SW480 (cell line): ENCODE results near the gene USHBP1.
"Not testable (repeated sequence)": the region's sequence is repeated elsewhere in the genome, so short reads cannot be mapped to it uniquely, and the experiment has no call there.

ENCODE experiments used
- DNase-seq: peaks from one replicate; pipeline ENCODE4 v3.0.0-alpha.2; 2016; ENCODE audit warnings: low spot score

The USHBP1 gene

GRCh38 chr19:17294051-17294891 is 29.7 kb upstream of the USHBP1 start:
- DNase-seq: peak; percentile 31

- no peak for DNase-seq
Measured at GRCh38 chr19:17293605-17294004, 29.1 kb upstream of the USHBP1 start.

- peak; percentile 92 for DNase-seq
Measured at GRCh38 chr19:17292301-17293074, 27.9 kb upstream of the USHBP1 start.

- peak; percentile 36 for DNase-seq
Measured at GRCh38 chr19:17289489-17289888, 24.9 kb upstream of the USHBP1 start.

- no peak for DNase-seq
Measured at GRCh38 chr19:17286752-17287151, 22.2 kb upstream of the USHBP1 start.

GRCh38 chr19:17286263-17286662 is 21.7 kb upstream of the USHBP1 start:
- DNase-seq: no peak

GRCh38 chr19:17285415-17286135 is 21.0 kb upstream of the USHBP1 start:
- DNase-seq: no peak

GRCh38 chr19:17283504-17283996 is 19.0 kb upstream of the USHBP1 start:
- no peak for DNase-seq

GRCh38 chr19:17282488-17283125 is 18.1 kb upstream of the USHBP1 start:
- DNase-seq: peak; percentile 79

- DNase-seq: no peak
Measured at GRCh38 chr19:17281391-17282304, 17.1 kb upstream of the USHBP1 start, which contains the start of gene ANKLE1. TSS of gene ANKLE1 (plus strand) at chr19:17281901. CDS start at chr19:17281921, 20 bp downstream.

- DNase-seq: no peak
Measured at GRCh38 chr19:17279436-17279835, 14.9 kb upstream of the USHBP1 start.

- DNase-seq: no peak
Measured at GRCh38 chr19:17275441-17276175, 11.1 kb upstream of the USHBP1 start.

GRCh38 chr19:17274892-17275291 is 10.3 kb upstream of the USHBP1 start:
- not testable (repeated sequence) for DNase-seq

GRCh38 chr19:17268754-17269153 is 4.2 kb upstream of the USHBP1 start:
- no peak for DNase-seq

- DNase-seq: peak; percentile 99
Measured at GRCh38 chr19:17266975-17267788, 2.6 kb upstream of the USHBP1 start, which contains the start of gene BABAM1. TSS of gene BABAM1 (plus strand) at chr19:17267443. CDS start at chr19:17268807, 1,364 bp downstream.

- no peak for DNase-seq
Measured at GRCh38 chr19:17266589-17266974, 2.0 kb upstream of the USHBP1 start.

- no peak for DNase-seq
Measured at GRCh38 chr19:17266026-17266425, 1.5 kb upstream of the USHBP1 start.

GRCh38 chr19:17263712-17264640 is 569 bp downstream of the USHBP1 start:
- DNase-seq: no peak
